Ishikawa (cell line): ENCODE data around the gene CCHCR1.

Source experiments
- CEBPB ChIP-seq: IDR thresholded peaks from 2 replicates; pipeline ENCODE4 v1.6.1; 2012
- CREB1 ChIP-seq: IDR thresholded peaks from 2 replicates; pipeline ENCODE4 v1.6.1; 2012; ENCODE audit warnings: low read depth
- EP300 ChIP-seq: IDR thresholded peaks from 2 replicates; pipeline ENCODE4 v1.6.1; 2012; ENCODE audit warnings: borderline replicate concordance
- RAD21 ChIP-seq: IDR thresholded peaks from 2 replicates; pipeline ENCODE4 v1.6.1; 2012; ENCODE audit warnings: low read depth
- YY1 ChIP-seq: IDR thresholded peaks from 2 replicates; pipeline ENCODE4 v1.6.1; 2012; ENCODE audit warnings: low read depth
- ZBTB7A ChIP-seq: IDR thresholded peaks from 2 replicates; pipeline ENCODE4 v1.6.1; 2012; ENCODE audit warnings: low read depth
- TF ChIP-seq, protein P1 (sequence below): IDR thresholded peaks from 2 replicates; pipeline ENCODE4 v1.6.1; 2012; ENCODE audit warnings: low read depth, mild to moderate bottlenecking

GRCh38 chr6:31156641-31157040 lies 961 bp downstream of the CCHCR1 start:
- TF ChIP-seq RAD21 (no peak), CEBPB (no peak), CREB1 (no peak), ZBTB7A (no peak), EP300 (no peak), YY1 (no peak)
- TF ChIP-seq, protein P1, sequence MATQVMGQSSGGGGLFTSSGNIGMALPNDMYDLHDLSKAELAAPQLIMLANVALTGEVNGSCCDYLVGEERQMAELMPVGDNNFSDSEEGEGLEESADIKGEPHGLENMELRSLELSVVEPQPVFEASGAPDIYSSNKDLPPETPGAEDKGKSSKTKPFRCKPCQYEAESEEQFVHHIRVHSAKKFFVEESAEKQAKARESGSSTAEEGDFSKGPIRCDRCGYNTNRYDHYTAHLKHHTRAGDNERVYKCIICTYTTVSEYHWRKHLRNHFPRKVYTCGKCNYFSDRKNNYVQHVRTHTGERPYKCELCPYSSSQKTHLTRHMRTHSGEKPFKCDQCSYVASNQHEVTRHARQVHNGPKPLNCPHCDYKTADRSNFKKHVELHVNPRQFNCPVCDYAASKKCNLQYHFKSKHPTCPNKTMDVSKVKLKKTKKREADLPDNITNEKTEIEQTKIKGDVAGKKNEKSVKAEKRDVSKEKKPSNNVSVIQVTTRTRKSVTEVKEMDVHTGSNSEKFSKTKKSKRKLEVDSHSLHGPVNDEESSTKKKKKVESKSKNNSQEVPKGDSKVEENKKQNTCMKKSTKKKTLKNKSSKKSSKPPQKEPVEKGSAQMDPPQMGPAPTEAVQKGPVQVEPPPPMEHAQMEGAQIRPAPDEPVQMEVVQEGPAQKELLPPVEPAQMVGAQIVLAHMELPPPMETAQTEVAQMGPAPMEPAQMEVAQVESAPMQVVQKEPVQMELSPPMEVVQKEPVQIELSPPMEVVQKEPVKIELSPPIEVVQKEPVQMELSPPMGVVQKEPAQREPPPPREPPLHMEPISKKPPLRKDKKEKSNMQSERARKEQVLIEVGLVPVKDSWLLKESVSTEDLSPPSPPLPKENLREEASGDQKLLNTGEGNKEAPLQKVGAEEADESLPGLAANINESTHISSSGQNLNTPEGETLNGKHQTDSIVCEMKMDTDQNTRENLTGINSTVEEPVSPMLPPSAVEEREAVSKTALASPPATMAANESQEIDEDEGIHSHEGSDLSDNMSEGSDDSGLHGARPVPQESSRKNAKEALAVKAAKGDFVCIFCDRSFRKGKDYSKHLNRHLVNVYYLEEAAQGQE = no peak
